Retina (tissue), 1 donor: ENCODE results near the gene HCK.

Source experiments
- DNase-seq: peaks from one replicate; pipeline ENCODE4 v3.0.0-alpha.2; 2016

The HCK gene

DNA sequence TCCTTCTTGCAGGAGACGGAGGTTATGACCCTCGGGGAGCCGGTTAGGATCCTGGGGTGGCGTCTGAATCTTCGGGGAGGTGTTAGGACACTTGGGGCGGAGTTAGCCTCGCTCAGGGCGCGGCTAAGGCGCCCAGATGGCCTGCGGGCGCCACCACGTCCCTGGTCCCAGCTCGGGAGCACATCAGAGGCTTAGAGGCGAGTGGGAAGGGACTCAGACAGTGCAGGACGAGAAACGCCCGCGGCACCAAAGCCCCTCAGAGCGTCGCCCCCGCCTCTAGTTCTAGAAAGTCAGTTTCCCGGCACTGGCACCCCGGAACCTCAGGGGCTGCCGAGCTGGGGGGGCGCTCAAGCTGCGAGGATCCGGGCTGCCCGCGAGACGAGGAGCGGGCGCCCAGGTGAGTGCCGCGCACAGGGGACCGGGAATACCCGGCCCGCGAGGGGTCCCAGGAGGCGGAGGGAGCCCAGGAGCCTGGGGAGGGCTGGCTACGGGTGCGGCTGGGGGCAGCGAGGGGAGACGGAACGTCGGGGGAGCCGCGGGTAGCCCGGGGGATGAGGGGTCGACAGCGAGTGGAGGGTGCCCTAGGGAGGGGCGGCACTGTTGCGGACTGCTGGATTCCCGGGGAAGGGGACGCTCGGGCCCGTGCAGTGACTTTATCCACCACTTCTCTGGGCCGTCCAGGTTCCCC lies at the start of gene HCK:
Gene HCK (plus strand): TSS at position 153 of the 688 bp plus-strand sequence.
- DNase-seq: peak; percentile 51

DNA sequence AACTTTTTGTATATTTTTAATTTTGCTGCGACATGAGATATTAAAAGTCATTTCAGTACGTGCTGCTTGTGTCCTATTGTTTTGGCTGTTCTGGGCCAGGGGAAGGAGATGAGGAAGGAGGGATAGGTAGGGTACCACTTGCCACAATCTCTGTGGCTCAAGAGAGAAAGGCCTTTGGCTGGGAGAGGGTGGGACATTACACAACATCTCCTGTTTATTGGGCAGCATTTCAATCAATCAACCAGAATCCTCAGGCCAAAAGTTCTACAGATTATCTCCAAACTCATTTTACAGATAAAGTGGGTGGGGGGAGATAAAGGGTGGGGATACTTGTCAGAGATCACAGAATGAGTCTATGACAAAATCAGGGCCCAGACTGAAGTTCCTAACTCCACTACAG lies 48.7 kb upstream of the HCK start:
- no peak for DNase-seq

DNA sequence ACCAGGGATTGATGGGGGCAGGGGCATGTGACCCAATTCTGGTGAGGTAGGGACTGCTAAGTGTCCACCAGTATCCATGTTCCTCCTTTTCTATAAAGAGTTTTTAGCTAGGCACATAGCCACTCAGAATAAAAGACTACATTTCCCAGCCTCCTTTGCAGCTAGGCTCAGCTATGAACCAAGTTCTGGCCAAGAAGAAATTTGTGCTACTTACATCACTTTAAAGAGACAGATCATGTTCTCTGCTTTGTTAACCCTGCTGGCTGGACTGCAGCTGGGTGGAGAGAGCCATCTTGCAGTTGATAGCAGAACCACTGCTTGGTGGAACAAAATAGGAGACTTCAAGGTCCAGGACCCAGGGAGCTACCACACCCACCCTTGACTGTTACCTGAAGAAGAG lies 47.1 kb upstream of the HCK start:
- DNase-seq: no peak

DNA sequence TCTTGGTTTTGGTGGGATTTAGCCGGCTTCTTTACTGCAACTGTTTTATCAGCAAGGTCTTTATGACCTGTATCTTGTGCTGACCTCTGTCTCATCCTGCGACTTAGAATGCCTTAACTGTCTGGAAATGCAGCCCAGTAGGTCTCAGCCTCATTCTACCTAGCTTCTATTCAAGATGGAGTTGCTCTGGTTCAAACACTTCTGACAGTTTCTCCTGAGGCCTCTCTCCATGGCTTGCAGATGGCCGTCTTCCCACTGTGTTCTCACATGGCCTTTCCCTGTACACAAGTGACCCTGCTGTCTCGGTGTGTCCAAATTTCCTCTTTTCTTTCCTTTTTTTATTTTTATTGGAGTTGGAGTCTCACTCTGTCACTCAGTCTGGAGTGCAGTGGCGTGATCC lies 46.0 kb upstream of the HCK start:
- no peak for DNase-seq

DNA sequence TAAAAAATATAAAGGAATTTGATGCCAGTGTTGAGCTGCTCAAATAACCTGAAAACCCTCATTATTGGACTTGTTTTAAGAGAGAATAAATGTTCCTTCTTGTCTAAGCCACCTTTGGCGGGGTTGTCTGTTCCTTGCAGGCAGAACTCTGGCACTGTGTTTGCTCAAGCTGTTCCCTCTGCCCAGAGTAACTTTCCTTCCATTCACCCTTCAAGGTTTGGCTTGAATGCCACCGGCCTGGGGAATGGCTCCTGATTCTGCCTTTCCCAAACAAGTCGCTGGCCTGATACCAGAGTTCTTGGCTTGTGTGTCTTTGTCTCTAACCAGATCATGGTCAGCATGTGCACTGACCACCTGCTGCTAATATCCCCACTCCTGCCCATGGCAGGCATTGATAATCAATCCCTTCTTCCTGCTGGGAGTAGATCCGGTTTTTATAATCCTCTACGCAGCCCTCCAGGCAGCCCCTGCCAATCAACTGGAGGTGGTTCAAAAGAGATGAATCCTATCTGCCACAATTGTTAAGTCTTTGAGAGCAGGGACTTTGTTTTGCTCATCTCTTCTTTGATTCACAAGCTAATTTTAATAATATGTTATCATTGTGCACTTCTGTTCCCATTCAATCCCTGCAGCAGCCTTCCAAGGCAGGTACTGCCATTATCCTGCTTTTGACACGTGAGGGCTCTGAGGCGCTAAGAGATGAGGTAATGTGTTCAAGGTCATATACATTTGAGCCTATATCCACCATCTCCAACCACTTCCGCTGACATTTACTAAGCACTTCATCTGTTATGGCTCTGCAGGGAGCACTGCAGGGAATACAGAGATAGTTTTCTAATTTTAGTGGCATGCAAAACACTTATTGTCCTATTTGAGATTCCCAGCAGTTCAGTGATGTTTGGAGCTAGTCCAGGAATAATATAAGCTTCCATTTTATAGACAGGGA lies 44.9 kb upstream of the HCK start:
- DNase-seq: no peak

DNA sequence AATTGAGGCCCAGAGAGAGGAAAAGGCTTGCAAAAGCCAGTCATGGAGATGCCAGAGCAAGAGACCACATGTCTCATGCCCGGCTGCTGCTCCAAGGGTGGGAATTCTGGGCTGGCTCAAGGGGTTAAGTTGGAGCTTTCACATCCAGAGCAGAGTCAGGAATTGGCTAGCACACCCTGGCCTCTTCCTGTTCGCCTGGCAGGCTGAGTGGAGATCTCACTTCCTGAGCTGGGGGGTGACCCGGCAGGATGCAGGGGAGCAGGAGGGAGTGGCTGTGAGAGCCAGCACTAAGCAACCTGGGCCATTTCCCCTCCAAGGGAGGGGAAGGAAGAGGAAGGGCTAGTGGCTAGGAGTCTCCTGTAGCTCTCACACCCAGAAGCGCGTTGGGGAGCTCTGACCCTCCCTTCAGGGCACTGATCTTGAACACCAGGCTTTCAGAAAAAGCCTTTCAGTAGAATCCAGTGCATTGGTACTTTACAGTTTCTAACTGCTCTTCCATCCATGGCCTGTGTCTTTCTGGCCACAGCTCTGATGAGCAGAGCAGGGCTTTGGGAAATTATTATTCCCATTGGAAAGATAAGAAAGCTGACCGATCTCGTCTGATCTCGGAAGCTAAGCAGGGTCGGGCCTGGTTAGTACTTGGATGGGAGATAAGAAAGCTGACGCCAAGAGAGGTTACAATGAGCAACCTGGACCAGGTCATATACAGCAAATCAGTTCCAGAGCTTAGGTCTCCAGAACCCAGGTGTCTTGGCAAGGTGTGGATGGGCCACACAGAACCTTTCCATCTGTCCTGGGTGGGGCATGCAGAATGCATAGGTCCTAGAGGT lies 44.0 kb upstream of the HCK start:
- no peak for DNase-seq

DNA sequence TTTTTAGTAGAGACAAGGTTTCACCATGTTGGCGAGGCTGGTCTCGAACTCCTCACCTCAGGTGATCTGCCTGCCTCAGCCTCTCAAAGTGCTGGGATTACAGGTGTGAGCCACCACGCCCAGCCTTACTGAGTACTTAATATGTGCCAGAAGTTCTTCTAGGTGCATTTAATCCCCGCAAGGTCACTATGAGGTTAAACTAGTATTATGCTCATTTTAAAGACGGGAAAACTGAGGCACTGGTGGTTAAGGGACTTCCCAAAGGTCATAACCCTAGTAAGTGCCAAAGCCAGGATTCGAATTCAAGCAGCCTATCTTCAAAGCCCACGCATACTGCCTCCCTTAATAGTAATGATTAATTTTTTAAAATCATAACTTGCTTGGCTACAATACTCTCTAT lies 42.5 kb upstream of the HCK start:
- DNase-seq: no peak

DNA sequence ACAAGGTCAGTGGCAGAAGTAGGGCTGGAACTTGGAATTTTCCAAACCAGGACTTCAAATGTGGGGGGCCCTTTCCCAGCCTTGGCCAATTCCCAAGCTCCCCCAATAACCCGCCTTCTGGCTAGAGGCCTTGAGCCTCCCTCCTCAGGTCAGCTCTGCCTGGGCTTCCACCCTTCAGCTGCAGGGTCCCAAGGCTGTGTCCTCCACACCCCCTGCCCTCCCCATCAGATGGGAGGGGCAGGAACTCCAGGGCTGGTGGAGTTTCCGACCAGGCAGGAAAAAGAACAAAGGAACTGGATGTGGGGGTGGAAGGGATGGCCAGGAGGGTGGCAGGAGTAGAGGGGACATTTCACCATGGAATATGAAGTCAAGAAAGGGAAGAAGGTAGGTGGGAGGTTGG lies 41.9 kb upstream of the HCK start, which contains the start of gene CCM2L:
Gene CCM2L (plus strand): TSS at position 338 of the 400 bp plus-strand sequence. CDS start 17 bp downstream, at position 355.
- no peak for DNase-seq

DNA sequence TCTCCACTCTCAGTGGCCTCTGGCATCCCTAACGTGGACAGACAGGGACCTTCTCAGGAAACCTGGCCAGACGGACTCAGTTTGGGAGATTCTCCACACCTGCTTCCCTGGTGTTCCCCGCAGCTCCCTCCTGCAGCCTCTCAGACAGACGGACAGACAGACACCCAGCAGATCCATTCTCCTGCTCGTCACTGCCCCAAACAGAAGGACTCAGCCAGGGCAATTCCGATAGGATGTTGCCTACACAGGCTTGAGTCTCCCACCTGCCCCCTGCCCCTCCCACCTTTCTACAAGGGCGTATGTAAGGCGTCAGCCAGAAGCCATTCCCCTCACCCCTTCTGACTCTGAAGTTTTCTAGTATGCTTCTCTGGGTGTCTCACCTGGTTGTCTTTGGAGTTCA lies 41.4 kb upstream of the HCK start:
- DNase-seq: no peak

DNA sequence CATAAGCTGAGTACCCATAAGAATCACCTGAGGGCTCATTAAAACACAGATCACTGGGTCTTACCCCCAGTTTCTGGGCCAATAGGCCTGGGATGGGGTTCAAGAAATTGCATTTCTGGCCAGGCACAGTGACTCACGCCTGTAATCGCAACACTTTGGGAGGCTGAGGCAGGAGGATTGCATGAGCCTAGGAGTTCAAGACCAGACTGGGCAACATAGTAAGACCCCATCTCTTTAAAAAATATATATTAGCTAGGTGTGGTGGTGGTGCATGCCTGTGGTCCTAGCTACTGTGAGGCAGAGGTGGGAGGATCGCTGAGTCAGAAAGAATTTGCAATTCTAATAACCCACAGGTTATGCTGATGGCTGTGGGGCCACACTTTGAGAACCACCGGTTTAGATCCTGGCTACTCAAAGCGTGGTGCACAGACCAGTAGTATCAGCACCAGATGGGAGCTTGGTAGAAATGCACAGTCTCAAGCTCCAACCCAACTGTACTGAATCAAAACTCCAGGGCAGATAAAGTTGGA lies 39.8 kb upstream of the HCK start:
- no peak for DNase-seq

DNA sequence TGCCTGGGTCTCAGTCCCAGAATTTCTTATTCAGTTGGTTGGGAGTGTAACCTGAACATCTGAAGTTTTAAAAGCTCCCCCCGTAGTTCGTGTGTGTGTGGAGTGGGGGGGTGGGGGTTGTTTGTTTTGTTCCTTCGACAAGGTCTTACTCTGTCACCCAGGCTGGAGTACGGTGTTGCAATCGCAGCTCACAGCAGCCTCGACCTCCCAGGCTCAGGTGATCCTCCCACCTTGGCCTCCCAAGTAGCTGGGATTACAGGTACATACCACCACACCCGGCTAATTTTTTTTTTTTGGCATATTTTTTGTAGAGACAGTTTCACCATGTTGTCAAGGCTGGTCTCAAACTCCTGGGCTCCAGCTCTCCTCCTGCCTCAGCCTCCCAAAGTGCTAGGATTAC lies 38.7 kb upstream of the HCK start:
- DNase-seq: no peak

DNA sequence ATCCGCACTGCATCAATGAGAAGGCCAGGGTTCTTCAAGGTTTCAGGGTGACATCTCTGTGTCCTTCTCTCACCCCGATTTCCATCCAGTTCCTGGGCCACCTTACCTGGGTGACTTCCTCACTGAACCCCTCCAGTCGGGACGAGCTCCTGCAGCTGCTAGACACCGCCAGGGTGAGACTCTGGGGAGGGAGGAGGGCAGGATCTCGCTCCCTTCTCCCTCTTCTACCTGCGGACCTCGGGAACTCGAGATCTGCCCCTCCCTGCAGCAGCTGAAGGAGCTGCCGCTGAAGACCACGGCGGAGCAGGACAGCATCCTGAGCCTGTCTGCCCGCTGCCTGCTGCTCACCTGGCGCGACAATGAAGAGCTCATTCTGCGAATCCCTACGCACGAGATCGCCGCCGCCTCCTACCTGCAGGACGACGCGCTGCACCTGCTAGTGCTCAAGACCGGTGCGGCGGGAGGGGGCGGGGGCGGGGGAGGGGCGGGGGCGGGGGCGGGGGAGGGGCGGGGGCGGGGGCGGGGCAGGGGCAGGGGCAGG lies 34.3 kb upstream of the HCK start:
- DNase-seq: peak; percentile 22

DNA sequence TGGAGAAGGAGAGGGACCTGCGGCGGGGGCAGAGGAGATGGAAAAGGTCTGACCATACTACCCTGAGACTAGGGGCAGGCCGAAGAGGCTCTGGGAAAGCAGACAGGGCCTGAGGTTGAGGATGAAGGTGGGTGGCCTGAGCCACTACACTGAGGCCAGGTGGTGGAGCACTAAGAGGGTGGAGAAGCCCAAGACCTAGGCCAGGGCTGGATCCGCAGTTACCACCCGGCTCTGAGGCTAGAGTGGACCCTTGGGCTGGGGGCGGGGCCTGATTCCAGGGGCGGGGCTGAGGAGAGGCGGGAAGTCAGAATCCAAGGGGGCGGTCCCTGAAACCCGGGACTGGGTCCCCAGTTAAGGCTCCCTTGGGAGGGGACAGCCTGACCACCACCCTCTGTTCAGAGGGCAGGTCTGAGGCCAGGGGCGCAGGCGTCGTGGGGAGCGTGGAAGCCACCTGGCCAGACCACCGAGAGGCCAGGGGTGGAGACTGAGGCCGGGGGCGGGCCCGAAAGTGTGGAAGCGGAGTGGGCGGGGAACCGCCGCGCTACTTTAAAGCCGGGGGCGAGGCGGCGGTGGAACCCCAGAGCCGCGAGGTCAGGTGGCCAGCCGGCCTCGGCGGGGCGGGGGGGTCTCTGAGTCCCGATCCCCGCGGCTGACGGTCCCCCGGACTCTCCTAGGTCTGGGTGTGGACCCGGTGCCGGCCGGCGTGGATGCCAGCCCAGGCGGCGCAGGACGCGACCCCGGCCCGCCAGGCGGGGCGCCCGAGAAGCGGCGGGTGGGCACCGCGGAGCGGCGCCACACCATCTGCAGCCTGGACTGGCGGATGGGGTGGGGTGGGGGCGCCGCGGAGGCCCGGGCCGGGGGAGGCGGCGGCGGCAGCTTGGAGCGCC lies 33.5 kb upstream of the HCK start:
- DNase-seq: peak; percentile 88

DNA sequence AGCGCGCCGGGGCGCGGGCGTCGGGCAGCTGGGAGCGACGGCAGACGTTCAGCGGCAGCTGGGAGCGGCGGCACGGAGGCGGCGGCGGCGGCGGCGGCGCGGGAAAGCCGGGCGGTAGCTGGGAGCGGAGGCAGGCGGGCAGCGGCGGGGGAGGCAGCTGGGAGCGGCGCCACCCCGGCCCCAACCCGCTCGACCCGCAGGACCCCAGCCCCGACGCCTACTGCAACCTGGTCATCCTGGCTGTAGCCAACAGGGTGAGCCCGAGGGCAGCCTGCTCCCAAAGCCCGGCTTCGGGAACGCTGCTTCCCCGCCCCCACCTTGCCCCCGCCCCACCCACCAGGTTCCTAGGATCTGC lies 32.9 kb upstream of the HCK start:
- peak; percentile 33 for DNase-seq

DNA sequence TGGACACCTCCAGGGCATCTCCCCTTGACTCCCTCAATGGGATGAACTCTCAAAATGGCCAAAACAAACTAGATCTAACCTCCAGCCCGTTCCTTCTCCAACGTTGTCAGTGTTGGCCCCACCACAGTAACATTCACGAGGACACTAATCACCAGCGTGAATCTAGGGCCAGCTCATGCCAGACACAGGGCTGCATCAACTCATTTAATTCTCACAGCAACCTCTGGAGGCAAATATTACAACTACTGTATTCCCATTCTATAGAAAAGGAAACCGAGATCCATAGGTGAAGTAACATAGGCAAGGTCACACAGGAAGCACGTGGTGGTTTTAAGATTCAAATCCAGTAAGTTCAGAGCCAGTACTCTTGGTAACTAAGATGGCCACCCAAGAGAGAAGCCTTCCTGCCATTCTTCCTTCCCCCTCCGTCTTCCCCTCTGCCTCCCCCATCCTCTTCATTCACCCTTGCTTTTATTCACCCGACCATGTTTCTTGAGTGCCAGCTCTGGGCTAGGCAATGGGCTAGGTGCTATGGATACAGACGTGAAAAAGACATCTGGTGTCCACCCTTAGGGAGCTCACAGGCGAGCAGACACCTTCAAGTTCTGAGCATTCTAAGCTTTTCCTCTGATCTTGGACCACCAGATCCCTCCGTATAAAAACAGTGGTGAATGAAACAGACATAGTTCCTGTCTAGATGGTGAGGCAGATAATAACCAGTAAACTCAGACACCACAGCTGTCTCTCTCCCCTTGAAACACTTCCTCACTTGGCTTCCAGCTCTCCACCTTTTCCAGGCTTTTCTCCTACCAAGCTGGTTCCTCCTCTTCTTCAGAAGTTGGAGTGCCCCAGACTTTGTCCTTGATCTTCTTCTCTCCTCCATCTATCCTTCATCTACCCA lies 32.2 kb upstream of the HCK start:
- no peak for DNase-seq

DNA sequence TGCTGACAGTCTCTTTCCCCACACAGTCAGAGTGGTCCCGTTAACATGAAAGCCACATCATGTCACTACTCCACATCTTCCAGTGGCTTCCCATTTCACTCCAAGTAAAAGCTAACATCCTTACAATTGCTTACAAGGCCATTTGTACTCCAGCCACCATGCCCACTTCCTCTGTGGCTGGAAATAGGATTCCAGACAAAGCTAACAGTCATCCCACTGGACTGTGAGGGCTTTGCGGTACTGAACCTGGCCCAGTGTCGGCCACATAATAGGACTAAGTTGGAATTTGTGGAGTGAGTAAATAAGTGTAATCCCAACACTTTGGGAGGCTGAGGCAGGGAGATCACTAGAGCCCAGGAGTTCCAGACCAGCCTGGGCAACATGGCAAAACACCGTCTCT lies 31.0 kb upstream of the HCK start:
- no peak for DNase-seq

DNA sequence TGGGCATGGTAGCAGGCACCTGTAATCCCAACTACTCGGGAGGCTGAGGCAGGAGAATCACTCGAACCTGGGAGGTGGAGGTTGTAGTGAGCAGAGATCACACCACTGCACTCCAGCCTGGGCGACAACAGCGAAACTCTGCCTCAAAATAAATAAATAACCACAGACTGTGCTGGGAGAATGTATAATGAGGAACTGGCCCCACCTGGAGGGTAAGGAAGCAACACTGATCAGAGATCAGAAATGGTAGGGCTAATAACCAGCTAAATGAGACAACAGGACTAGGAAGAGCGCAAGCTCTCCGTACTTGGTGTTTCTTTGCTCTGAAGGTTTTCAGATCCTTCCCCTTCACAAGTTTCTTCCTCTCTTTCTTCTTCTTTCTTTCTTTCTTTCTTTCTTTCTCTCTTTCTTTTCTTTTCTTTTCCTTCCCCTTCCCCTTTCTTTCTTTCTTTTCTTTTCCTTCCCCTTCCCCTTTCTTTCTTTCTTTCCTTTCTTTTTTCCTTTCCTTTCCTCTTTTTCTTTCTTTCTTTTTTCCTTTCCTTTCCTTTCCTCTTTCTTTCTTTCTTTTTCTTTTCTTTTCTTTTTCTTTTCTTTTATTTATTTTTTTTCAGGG lies 27.3 kb upstream of the HCK start:
- DNase-seq: no peak

DNA sequence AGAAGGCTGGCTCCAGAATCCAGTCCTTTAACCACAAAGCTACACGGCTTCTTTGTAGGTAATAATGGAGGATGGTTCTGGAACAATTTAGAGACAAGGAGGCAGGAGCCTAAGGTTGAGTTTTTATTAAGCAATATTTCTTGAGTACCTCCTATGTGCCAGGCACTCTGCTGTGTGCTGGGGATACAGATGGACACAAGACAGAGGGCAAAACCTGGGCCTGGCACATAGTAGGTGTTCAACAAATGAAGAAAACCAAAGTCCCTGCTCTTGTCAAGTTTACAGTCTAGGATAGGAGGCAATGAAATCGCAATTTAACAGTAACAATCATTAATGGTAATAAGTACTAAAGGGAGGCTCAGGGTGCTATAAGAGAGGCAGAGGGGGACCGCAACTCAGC lies 24.4 kb upstream of the HCK start:
- no peak for DNase-seq

DNA sequence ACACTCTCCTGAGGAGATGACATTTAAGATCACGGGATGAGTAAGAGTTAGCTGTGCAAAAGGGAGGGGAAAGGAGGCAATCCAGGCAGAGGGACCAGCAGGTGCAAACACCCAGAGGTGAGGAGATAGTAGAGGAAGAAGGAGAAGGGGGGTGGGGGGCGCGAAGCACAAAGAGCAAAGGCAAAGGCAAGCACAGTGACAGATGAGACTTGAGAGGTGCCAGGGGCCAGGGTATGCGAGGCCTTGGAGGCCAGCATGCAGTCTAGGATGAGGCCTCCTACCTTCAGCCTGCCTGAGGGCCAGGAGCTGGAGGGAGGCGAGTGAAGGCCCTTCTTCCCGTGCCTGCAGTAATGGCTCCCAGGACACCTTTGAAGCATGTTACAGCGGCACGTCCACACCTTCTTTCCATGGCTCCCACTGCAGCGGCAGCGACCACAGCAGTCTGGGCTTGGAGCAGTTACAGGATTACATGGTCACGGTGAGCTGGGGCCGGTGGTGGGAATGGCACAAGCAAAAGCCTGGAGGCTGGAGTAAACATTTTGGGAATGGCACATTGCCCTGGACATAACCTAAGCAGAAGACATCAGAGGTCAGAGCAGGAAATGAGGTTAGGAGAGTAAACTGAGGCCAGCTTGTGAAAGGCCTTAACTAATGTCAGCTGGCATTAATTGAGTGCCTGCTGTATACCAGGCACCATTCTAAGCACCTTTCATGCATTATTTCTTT lies 23.2 kb upstream of the HCK start:
- DNase-seq: peak; percentile 77
